H54 (cell line): ENCODE data around the gene NMS.

Experiments
- DNase-seq: peaks from one replicate; pipeline ENCODE4 v3.0.0; 2011; ENCODE audit warnings: low spot score, mixed read lengths; ENCODE audit not compliant: insufficient read length
- FAIRE-seq: peaks from 3 replicates; lab custom pipeline; 2011; peaks lifted over from hg19 to GRCh38; lab: Jason Lieb, UNC
- POLR2A ChIP-seq: IDR thresholded peaks from 2 replicates; pipeline ENCODE4 v1.6.1; 2011; ENCODE audit warnings: low read depth, mild to moderate bottlenecking, low read length

NMS gene, protein sequence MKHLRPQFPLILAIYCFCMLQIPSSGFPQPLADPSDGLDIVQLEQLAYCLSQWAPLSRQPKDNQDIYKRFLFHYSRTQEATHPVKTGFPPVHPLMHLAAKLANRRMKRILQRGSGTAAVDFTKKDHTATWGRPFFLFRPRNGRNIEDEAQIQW

DNA sequence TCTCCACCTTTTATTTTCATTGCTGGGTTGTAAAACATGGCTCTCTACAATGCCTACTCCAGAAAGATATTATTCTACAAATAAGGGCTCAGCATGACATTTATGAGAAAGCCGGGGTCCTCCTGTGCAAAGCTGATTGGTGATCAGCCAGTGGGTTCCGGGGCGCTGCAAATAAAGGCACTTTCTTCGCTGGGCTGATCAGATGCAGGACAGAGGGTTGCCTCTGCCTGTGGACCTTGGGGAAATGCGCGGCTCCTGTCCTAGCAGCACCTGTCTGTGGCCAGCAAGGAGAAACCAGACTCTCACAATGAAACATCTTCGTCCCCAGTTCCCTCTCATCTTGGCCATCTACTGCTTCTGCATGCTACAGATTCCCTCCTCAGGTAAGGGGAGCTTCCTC lies at the start of gene NMS:
Gene NMS (plus strand): TSS at position 301 of the 400 bp plus-strand sequence. CDS start 7 bp downstream, at position 308.
- FAIRE-seq (no peak), DNase-seq (no peak)
- TF ChIP-seq POLR2A = no peak

DNA sequence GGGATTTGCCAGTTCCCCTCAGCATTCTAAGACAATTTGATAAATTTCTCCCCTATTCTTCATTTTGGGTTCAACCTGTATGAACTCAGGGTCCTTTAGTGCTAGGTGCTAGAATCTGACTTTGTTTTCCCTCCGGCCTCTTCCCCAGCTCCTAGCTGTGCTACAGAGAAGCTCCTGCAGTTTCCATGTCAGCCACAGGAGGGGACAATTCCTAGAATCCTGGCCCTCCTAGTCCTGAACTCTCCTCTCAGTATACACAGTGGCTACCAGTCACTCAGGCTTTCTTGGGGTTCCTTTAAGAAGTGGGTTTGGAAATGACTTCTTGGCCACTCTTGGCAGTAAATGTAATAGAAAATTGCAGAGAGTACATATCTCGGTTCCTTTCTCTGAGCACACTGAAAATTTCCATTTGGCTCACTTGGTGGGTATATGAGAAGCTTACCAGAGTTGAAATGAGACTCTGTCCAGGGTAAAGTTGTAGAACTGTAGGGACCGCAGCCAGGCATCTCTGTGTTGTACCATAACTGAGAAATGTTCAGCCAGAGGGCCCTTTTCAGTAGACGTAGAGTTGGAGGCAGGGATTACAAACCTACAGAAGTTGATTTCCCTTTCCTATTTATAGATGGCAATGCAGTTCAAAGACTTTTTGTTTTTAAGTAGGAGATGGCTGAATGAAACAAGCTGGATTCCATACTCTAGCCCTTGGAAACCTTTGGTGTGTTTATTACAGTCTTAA lies 47.8 kb upstream of the NMS start:
- no peak for TF ChIP-seq POLR2A
- FAIRE-seq (no peak), DNase-seq (peak; percentile 59)

DNA sequence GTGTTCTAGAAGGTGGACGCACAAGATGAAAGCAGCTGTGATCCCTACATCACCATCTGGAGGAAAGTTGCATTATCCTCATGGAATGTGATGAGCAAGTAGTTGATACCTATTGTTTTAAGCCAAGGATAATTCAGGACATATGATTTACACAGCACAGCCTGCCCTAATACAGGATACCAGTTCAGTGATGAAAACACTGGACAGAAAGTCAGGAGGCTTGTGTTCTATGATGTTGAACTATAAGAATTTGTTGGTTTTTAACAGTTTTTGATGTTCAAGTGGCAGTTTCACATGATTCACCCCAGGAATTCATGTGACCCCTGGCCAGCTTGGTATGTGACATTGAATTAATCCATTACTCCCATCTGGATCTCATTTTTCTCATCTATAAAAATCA lies 46.7 kb upstream of the NMS start:
- no peak for TF ChIP-seq POLR2A
- DNase-seq (no peak), FAIRE-seq (no peak)

DNA sequence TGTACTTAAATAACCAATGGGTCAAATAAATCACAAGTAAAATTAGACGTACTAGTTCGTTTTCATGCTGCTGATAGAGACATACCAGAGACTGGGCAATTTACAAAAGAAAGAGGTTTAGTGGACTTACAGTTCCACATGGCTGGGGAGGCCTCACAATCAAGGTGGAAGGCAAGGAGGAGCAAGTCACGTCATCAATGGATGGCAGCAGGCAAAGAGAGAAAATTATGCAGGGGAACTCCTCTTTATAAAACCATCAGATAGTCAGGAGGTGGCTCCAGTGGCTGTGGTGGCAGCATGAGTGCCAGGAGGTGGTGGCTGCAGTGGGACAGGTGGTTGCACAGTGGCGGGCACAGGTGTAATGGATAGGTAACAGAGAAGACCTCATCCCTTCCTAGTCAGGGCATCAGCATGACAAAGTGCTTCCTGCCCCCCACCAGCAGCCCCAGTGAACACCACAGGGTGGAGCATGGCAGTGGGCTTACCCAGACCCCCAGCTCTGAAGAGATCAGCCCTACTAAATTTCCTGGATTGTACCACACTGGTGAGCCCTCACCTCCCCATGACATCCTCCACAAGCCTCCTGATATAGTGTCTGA lies 45.9 kb upstream of the NMS start:
- FAIRE-seq (no peak), DNase-seq (no peak)
- TF ChIP-seq POLR2A = no peak

DNA sequence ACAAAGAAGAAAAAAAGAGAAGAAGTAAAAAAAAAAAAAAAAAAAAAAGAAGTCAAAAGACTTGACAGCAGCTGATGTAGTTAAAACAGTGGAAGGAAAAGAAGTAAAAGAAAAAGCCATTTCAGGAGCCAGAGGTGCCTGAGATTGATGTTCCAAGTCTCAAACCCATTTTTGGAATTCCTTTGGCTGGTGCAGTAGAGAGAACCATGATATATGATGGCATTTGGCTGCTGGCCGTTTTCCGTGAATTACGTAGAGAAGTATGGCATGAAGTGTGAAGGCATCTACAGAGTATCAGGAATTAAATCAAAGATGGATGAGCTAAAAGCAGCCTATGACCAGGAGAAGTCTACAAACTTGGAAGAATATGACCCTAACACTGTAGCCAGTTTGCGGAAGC lies 45.2 kb upstream of the NMS start:
- FAIRE-seq = no peak
- no peak for DNase-seq
- no peak for TF ChIP-seq POLR2A

DNA sequence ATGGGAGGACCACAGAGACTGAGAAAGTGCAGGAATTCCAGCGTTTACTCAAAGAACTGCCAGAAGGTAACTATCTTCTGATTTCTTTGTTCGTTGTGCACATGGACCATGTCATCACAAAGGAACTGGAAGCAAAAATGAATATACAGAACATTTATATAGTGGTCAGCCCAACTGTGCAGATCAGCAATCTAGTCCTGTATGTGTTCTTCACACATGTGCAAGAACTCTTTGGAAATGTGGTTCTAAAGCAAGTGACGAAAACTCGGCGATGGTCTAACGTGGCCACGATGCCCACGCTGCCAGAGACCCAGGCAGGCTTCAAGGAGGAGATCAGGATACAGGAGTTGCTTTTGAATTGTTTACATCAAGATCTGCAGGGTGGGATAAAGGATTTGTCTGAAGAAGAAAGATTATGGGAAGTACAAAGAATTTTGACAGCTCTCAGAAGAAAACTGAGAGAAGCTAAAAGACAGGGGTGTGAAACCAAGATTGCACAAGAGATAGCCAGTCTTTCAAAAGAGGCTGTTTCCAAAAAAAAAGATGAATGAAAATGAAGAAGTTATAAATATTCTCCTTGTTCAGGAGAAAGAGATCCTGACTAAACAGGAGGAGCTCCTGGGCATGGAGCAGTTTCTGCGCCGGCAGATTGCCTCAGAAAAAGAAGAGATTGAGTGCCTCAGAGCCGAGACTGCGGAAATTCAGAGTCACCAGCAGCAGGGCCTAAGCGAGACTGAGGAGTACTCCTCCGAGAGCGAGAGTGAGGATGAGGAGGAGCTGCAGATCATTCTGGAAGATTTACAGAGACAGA lies 44.5 kb upstream of the NMS start:
- no peak for TF ChIP-seq POLR2A
- DNase-seq (no peak), FAIRE-seq (no peak)

DNA sequence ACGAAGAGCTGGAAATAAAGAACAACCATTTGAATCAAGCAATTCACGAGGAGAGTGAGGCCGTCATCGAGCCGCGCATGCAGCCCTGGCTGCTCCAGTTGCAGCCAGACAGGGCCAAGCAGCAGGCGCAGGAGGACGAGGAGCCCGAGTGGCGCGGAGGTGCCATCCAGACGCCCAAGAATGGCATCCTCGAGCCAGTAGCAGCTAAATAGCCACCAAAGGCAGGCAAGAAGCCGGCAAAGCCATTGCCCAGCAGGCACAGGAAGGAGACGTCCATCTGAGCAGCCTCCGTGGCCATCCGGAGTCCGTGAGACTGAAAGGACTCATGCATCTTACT lies 43.9 kb upstream of the NMS start:
- no peak for DNase-seq
- no peak for FAIRE-seq
- no peak for TF ChIP-seq POLR2A

DNA sequence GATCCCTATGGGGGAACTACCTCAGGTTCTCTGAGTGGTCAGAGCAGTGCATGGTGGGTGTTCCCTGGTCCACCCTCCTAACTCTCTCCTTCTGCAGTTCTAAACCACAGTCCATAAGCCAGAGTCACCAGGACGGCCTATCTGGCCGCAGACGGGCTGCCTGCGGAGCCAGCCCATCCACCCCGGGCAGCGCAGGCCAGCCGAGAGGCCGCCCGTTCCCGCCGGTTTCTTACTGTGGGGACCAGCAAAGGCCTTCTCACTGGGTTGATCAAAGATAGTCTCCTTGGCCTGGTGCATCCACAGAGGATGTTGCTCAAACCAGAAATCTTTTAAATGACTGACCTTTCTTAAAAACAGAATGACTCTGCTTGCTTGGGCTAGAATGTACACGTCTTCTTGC lies 43.2 kb upstream of the NMS start:
- FAIRE-seq (no peak), DNase-seq (no peak)
- TF ChIP-seq POLR2A = no peak

DNA sequence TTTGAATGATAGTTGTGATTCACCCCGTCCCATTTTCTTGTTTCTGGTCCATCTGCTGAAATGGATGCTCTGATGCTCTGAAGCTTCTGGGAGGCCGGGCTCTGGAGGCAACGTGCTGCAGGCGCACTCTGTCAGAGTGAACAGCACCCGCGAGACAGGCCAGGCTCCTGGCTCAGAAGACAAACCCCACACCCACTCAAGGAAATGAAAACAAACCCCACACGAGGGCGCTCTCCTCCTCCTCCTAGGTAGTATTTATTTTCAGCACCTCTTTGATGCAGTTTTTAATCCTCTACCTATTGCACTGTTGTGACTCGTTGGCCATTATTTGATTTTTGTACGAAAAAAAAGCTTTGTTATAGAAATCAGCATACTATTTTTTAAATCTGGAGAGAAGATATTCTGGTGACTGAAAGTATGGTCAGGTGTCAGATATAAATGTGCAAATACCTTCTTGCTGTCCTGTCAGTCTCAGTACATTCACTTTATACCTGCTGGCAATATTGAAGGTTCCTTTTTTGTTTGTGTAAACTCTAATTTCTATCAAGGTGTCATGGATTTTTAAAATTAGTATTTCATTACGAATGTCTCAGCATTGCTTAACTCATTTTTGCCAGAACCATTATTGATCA lies 42.5 kb upstream of the NMS start:
- TF ChIP-seq POLR2A = no peak
- DNase-seq = peak; percentile 20
- peak; percentile 30 for FAIRE-seq

DNA sequence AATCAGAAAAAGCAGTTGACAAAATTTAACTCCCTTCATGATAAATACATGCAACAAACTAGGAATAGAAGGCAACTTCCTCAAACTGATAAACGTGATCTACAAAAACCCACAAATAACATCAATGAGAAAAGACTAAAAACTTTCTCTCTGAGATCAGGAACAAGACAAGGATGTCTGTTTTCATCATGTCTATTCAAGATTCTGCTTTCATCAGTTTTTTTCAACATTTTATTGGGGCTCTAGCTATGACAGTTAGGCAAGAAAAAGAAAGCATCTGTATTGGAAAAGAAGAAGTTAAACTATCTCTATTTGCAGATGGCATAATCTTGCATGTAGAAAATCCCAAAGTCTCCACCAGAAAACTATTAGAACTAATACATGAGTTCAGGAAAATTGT lies 40.6 kb upstream of the NMS start:
- no peak for TF ChIP-seq POLR2A
- DNase-seq = no peak
- no peak for FAIRE-seq

DNA sequence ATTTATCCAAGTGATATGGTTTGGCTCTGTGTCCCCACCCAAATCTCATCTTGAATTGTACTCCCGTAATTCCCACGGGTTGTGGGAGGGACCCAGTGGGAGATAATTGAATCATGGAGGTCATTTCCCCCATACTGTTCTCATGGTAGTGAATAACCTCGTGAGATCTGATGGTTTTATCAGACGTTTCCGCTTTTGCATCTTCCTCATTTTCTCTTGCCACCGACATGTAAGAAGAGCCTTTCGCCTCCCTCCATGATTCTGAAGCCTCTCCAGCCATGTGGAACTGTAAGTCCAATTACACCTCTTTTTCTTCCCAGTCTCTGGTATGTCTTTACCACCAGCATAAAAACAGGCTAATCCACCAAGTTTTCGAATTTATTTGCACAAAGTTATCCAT lies 32.5 kb upstream of the NMS start:
- DNase-seq = no peak
- no peak for FAIRE-seq
- no peak for TF ChIP-seq POLR2A

DNA sequence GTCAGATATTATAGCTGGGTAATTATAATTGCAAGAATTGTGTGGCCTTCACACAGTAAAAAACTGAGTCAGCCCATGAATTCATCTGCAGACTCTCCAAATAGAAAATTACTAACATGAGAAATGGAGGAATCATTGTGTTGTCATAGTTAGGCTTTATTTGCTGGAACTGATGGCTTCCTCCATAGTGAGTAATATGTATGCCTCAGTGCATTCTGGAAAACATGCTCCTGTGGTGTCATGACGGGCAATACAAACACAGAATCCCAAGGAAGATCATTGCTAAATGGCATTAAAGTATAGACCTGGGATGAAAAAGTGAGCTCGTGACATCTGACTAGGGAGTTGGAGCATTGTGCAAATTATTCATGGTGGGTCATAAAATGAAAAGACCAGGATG lies 23.6 kb upstream of the NMS start:
- DNase-seq = no peak
- FAIRE-seq = no peak
- TF ChIP-seq POLR2A = no peak

DNA sequence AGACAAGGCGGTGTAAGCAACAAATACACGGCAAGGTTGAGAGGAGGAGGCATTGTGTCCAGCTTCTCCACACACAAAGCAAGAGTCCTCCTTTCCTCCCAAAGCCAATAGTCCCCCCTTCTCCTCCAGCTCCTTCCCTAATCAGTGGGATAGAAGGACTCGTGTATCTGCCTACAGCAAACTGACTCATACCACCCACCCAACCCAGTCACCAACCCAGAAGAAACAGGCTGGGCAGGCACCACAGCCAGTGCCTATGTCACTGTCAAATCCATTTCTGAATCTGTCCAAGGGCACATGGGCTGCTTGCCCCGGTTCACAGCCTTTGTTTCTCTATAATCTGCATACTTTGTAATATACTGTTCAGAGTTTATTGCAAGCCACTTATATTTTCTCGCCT lies 19.2 kb upstream of the NMS start:
- DNase-seq = no peak
- TF ChIP-seq POLR2A = no peak
- no peak for FAIRE-seq

DNA sequence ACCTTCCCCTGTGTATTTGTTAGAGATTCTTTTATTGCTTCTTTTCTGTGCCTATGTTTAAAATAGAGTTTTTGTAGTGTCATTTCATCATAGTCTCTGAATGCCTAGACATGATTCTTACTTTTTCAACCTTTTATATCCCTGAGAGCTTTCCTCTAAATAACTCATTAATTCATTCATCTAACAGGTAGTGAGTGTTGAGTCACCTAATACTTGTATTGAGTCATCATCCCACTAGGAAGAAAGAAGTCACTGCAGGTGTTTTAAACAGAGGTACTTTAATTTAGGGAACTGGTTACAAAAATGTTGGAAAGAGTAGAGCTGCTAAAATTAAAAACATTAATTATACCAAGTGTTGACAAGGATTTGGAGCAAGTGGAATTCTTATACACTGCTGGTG lies 18.5 kb upstream of the NMS start:
- no peak for TF ChIP-seq POLR2A
- FAIRE-seq = no peak
- DNase-seq = no peak
